ENCODE data around the gene CCR7.
A peak's percentile ranks its signal among the peaks of the same experiment; 100 is the strongest.

DNA sequence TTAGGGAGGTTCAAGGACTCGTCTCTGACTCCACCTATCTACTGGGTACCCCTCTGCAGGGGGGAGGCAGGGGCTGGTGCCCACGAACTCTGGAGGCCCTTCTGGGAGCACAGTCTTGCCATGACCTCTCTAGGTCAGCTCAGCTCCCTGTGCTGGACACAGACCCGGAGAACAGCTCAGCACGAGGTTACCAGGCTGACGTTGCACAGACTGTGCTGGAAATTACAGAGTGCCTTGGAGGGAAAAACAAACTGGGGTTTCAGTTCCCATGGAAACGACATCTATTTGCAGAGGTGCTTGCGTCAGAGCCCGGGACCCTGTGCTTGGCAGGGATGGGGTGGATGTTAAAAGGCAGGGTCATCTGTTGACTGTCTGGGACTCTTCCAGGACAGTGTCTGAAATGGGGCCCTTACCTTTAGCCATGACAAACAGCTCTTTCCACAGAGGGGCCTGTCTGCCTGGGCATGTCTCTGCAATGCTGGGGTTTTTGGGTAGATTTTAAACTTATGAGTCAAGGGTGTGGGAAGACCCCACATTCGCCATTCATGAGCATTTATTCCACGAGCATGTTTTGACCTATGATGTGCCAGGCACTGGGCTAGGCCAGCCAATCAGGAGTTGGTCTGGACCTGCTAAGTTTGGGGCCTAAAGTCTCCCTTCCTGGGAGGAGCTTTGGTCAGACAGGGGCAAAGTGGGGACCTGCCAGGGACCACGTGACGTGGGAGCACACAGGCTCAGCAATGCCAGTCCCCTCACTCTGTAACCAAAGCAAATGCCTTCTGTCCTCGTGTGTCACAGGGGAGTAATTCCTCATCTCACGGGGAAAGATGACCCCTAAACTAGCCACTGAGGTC, 22.5 kb downstream of the CCR7 start:
- TF ChIP-seq, protein P1, sequence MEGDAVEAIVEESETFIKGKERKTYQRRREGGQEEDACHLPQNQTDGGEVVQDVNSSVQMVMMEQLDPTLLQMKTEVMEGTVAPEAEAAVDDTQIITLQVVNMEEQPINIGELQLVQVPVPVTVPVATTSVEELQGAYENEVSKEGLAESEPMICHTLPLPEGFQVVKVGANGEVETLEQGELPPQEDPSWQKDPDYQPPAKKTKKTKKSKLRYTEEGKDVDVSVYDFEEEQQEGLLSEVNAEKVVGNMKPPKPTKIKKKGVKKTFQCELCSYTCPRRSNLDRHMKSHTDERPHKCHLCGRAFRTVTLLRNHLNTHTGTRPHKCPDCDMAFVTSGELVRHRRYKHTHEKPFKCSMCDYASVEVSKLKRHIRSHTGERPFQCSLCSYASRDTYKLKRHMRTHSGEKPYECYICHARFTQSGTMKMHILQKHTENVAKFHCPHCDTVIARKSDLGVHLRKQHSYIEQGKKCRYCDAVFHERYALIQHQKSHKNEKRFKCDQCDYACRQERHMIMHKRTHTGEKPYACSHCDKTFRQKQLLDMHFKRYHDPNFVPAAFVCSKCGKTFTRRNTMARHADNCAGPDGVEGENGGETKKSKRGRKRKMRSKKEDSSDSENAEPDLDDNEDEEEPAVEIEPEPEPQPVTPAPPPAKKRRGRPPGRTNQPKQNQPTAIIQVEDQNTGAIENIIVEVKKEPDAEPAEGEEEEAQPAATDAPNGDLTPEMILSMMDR (IDR thresholded peaks at IDR 0.05) = no peak
- TF ChIP-seq POLR2AphosphoS5 (IDR thresholded peaks at IDR 0.05) (peak; percentile 69 to 98 (median 89)), POLR2A (IDR thresholded peaks at IDR 0.05) (peak; percentile 23)
